H54 (cell line): ENCODE measurements around the gene JMJD8.
"Not testable (repeated sequence)": the region's sequence is repeated elsewhere in the genome, so short reads cannot be mapped to it uniquely, and the experiment has no call there.

ENCODE experiments used
- DNase-seq: peaks from one replicate; pipeline ENCODE4 v3.0.0; 2011; ENCODE audit warnings: low spot score, mixed read lengths; ENCODE audit not compliant: insufficient read length
- FAIRE-seq: peaks from 3 replicates; lab custom pipeline; 2011; peaks lifted over from hg19 to GRCh38; lab: Jason Lieb, UNC
- POLR2A ChIP-seq: IDR thresholded peaks from 2 replicates; pipeline ENCODE4 v1.6.1; 2011; ENCODE audit warnings: low read depth, mild to moderate bottlenecking, low read length

Gene JMJD8

DNA sequence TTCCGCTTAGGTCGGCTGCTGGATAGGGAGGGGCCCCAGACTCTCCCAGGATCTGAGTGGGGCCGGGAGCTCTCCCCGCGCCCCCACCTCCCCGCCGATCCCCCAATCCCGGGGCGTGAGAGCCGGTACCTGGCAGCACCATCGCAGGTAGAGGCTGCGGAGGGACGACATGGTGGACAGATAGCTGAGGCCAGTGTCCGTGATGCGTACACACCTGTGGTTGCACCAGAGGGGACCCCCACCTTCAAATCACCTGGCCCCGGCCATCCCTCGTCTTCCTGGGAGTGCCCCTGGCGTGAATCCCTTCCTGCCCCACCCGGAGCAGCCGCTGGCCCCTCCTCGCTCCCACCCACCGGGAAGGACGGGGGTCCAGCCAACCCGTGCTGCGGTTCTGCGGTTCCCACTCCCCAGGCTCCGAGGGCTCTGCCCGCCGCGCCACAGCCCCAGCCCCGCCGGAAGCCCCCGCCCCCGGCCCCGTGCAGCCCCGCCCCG lies 10.8 kb upstream of the JMJD8 start:
- DNase-seq (no peak), FAIRE-seq (no peak)
- no peak for TF ChIP-seq POLR2A

DNA sequence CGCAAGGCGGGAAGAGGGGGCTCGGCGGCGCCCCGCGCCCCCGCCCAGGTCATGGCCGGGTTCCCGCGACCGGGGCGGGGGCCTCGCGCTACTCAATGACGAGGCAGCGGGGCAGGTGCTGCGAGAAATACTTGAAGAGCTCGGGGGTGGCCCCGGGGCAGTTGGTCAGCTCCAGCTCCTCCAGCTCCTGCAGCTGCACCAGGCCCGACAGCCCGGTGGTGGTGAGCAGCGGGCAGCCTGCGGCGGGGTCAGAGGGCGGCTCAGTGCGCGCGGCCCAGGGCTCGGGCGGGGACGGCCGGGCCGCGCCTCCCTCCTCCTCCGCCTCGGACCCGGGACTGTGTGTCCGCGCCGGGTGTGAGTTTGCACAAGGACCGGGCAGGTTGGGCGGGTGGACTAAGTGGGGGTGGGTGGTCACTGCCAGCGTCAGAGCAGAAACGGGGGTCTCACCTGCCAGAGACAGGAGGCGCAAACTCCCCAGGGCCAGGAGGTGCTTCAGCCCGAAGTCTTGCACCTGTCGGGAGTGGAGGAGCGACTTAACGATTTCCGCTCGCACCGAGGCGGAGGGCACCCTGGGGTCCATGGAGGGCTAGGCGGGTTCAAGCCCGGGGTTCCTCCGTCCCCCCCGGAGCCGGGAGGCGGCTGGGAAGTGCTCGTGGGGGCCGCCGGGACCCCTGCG lies 10.2 kb upstream of the JMJD8 start:
- no peak for FAIRE-seq
- no peak for DNase-seq
- no peak for TF ChIP-seq POLR2A

DNA sequence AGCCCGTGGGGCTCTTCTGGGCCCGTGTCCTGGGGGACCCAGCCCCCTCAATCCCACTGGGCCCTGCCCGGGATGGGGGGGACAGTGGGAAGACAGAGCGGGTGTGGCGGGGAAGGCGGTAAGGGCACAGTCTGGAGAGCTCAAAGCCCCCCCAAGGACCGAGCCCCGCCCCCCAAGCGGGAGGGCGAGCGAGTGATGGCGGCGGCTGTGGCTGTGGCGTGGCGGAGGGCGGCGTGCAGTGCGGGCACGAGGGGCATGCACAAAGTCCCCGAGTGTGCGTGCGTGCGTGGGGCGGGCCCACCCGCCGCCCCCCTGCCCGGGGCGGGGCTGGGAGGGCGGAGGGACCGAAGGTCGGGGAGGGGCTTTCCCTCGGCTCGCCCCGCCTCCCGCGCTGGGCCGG lies 9.6 kb upstream of the JMJD8 start:
- FAIRE-seq (no peak), DNase-seq (no peak)
- no peak for TF ChIP-seq POLR2A

DNA sequence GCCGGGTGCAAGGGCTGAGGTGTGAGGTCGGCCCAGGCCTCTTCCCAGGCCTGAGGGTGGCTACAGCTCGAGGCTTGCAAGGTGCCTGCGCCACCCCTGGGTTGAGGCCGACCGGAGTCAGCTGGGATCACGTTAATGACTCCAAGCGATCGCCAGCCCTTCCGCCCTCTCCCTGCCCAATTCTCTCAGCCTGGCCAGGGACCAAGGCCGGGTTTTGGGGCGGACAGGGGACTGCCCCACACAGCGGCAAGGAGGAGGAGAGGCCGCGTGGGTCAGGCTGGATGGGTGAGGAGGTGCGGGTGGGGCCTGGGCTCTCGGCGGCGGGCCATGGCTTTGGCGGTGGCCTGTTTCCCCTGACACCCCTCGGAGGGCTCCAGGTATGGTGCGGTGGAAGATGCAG lies 9.2 kb upstream of the JMJD8 start:
- FAIRE-seq (no peak), DNase-seq (no peak)
- TF ChIP-seq POLR2A = no peak

DNA sequence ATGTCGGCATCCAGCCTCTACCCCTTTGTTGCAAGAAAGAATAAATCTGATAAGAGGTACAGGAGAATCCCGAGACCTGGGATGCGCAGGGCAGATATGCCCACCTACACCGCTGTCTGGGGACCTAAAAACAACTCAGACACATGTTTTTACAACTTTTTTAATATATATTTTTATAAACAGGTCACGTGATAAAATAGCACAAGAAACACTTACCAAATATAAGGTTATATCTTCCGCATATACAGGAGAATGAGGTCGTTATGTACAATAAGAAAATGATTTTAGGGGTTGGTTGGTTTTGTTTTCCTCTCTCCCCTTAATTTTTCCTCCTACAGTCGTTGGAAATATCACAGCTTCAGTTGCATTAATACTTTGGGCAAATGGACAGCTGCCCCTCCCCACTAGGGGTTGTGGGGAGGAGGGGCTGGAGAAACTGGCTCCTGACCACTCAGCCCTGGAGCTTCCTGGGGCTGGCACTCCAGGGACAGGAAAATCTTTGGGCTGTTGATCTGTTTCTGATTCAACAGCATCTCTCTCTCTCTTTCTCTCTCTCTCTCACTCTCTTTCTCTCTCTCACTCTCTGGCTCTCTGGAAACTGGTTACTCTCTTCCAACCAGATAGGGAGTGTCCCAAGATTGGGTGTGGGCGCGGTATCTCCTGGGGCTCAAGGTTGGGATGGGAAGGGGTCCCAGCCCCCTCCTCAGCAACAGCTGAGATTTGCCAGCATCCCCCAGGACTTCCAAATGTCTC lies 8.4 kb upstream of the JMJD8 start:
- TF ChIP-seq POLR2A = no peak
- no peak for FAIRE-seq
- no peak for DNase-seq

DNA sequence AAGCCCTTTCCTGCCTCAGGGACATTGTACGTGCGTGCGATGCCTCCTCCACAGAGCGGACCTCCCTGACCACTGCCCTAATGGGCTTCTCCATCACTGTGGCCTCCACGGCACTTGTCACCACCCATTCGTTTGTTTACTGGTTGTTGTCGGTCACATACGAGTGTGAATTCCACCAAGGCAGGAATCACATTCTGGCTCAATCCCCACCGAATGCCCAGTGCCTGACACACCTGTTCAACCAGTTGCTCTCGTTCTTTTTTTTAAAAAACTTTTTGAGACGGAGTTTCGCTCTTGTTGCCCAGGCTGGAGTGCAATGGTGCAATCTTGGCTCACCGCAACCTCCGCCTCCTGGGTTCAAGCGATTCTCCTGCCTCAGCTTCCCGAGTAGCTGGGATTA lies 7.1 kb upstream of the JMJD8 start:
- DNase-seq, FAIRE-seq: not testable (repeated sequence)

DNA sequence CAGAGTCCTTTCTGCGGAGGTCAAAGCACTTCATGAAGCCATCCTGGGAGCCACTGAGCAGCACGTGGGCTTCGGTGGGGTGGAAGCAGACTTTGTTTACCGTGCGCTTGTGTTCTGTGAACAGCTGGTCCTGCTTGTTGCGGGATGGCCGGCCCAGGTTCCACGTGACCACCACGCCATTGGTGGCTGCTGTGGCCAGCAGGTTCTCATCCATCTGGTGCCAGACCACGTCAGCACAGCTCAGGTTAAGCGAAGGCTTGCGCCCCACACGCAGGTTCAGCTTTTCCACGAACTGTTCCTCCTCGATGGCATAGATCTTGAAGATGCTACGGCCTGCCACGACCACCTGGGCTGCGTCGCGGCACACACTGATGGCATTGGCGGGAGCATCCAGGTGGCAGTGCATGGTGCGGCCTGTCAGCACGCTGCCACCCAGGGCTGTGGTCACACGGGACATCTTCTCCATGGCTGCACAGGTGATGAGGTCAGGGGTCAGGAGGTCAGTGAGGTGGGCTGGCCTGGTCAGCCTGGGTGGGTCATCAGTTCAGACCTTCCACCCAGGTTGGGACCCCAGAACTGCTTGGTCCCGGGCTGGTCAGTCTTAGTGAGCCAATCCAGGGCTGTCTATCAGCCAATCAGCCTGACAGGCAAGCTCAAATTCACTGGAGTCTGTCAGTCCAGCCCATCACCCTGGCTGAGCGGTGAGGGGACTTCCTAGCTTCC lies 5.2 kb upstream of the JMJD8 start:
- no peak for TF ChIP-seq POLR2A
- DNase-seq (no peak), FAIRE-seq (no peak)

DNA sequence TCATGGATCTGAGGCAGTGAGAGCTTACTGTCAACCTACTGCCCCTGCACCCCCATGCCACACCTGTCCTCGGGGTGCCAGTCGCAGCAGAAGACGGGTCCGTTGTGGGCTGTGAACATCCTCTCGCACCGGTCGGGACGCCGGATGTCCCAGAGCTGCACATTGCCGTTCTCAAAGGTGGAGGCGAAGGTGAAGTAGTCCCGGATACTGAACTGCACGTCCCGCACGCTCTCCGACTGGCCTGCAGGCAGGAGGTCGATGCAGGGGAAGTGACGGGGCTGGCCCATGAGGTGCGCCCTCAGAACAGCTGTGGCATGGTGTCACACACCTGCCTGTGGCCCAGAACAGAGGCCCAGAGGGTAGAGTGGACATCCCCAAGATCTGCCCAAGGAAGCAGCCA lies 3.4 kb upstream of the JMJD8 start:
- DNase-seq (no peak), FAIRE-seq (no peak)
- TF ChIP-seq POLR2A = no peak

DNA sequence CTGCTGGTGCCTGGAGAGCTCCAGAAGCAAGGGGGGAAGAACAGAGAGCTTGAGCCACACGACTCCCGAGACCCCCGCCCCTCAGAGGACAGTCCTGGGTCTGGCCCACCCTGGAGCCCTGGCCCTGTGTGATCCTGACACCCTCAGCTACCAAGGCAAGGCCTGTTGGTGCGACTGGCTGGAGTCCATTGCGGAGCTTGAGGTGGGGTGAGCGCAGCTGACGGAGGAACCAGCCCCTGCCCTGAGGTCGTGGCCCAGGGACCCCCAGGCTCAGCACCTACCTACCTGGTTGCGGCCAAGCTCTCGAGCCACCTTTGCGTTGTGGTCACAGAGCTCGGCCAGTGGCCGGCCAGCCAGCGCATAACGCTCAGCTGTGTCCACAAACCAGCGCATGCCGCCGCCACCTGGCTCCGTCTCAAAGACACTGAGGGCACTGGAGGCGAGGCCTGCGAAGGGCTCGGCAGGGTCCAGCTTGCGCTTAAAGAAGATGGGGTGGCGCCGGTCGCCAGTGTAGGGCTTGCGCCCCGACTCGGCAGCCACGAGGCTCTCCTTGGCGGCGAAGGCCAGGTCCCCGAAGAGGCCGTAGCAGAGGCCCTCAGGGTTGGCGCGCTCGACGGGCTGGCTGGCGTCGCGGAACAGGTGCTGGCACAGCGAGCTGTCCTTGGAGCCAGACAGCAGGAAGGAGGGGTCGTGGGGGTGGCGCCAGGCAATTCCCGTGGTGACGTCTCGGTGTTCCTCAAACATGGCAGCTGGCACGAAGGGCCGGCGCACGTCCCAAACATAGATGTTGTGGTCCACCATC lies 2.5 kb upstream of the JMJD8 start:
- no peak for DNase-seq
- FAIRE-seq = no peak
- TF ChIP-seq POLR2A = no peak

DNA sequence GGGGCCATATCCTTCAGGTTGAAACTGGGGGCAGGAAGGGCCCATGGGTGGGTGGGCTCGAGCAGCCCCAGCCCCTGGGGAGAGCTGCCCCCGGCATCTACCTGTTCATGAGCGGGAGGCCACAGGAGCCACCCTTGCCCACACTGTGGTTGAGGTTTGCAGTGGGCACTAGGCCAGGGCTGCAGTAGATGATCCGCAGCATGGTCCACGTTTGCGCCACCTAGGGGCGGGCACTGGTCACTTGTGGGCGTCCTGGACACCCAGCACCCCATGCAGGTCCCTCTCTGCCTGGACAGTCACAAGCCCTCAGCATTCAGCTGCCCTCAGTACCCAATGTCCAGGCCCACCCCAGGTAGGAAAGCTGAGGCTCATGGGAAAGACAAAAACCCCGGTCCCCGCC lies 1.8 kb upstream of the JMJD8 start:
- DNase-seq (peak; percentile 81), FAIRE-seq (no peak)
- TF ChIP-seq POLR2A = no peak

DNA sequence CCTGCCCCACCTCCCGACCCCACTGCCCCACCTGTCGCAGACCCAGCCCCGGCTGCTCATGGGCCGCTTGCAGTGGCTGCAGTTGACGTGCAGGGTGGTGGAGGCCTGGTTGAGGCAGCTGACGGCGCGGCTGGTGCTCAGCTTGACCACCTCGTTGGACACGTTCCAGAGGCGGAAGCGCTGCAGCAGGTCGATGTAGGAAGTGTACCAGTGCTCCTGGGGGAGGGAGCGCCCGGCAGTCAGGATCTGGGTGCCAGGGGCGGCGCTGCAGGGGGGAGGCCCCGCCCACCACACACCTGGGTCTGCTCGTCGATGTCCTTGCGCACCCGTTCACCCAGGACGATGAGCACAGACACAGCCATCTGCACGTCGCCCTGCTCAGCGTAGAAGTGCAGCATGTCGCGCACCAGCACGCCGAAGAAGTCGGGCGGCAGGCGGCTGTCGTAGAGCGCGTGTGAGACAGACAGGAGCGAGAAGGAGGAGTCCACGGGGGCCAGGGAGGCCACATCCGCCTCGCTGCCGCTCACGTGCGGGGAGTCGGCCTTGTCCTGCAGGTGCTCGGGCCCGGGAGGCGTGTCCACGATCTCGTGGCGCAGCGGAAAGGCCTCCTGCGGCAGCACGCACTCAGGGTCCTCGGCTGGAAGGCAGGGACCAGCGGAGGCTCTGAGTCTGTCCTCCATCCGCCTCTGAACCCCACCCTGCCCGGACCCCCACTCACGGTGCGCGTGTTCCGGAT lies 995 bp upstream of the JMJD8 start:
- DNase-seq (no peak), FAIRE-seq (no peak)
- TF ChIP-seq POLR2A = no peak

DNA sequence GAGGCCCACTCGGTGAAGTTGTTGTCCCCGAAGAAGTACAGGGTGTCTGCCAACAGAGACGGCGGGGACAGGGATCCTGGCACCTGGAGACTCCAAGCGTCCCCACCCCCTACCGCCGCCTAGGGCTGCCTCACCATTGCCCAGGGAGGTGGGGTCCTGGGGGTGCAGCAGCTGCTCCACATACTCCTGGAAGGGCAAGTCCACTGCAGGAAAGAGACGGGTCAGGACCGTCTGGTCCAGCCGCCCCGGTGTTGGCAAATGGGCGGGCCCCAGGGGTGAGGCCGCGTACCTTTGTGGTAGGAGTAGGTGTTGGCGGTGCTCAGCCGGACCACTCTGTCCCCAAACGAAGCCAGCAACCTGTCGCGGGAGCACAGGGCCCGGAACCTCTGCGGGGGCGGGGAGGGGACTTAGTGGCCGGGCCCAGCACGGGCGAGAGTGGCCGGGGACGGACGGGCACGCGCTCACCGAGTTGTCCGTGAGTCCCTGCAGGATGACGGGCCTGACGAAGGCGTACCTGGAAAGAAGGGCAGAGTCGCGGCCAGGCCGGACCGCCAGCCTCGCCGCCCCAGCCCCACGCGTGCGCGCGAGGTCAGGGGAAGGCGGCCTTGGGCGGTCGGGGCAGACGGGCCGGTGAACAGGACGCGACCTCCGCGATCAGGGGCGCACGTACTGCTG lies 601 bp downstream of the JMJD8 start:
- TF ChIP-seq POLR2A = no peak
- FAIRE-seq = no peak
- DNase-seq = no peak
